Astrocyte of the cerebellum (primary cell): Measurements from ENCODE around the gene YPEL2.

ENCODE experiments used
- DNase-seq: peaks from one replicate; pipeline ENCODE4 v3.0.0-alpha.2; 2011; ENCODE audit warnings: low read depth
- H3K4me3 ChIP-seq: 2 replicates; pipeline ENCODE4 v1.5.1; 2011; ENCODE audit warnings: mild to moderate bottlenecking, low read depth, low read length, moderate library complexity
- in situ Hi-C: cut with HindIII; loops from 2 replicates; pipeline ENCODE4 v1.10.0; 2017; ENCODE audit warnings: low sequenced_read_pairs
- TF ChIP-seq, protein P1 (sequence below): IDR thresholded peaks from 2 replicates; pipeline ENCODE4 v1.5.1; 2012; ENCODE audit warnings: low read length, low read depth, moderate library complexity, mild to moderate bottlenecking; ENCODE audit errors: missing control alignments

The YPEL2 gene

GRCh38 chr17:59296190-59296589, 35.3 kb upstream of the YPEL2 start:
- DNase-seq: no peak
- TF ChIP-seq, protein P1, sequence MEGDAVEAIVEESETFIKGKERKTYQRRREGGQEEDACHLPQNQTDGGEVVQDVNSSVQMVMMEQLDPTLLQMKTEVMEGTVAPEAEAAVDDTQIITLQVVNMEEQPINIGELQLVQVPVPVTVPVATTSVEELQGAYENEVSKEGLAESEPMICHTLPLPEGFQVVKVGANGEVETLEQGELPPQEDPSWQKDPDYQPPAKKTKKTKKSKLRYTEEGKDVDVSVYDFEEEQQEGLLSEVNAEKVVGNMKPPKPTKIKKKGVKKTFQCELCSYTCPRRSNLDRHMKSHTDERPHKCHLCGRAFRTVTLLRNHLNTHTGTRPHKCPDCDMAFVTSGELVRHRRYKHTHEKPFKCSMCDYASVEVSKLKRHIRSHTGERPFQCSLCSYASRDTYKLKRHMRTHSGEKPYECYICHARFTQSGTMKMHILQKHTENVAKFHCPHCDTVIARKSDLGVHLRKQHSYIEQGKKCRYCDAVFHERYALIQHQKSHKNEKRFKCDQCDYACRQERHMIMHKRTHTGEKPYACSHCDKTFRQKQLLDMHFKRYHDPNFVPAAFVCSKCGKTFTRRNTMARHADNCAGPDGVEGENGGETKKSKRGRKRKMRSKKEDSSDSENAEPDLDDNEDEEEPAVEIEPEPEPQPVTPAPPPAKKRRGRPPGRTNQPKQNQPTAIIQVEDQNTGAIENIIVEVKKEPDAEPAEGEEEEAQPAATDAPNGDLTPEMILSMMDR: no peak
- in situ Hi-C loops: no loop called here

GRCh38 chr17:59298521-59298920, 32.9 kb upstream of the YPEL2 start:
- DNase-seq: no peak
- TF ChIP-seq, protein P1: no peak
- in situ Hi-C loops: no loop called here
- no peak overlapping the region for H3K4me3 ChIP-seq

More at GRCh38 chr17:59296190-59296589, 35.3 kb upstream of the YPEL2 start:
- no peak overlapping the region for H3K4me3 ChIP-seq

- DNase-seq: no peak
- TF ChIP-seq, protein P1: no peak
- in situ Hi-C loops: no loop called here
- H3K4me3 ChIP-seq: no peak overlapping the region
Measured at GRCh38 chr17:59299400-59300092, 31.9 kb upstream of the YPEL2 start.

DNA sequence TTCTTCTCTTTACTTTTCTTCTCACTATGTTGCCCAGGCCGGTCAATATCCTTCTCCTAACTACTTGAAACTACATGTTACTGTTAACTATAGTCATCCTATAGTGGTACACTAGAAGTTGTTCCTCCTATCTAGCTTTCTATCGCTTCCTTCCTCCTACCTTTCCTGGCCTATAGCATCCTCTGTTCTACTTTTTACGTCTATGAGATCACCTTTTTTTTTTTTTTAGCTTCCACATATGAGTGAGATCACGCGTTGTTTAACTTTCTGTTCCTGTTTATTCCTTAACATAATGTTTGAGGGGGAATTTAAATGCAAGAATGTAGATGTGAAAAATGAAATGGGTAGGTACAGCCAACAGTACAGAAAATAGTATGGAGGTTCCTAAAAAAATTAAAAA, 30.5 kb upstream of the YPEL2 start:
- in situ Hi-C loops: no loop called here
- DNase-seq: no peak
- H3K4me3 ChIP-seq: no peak overlapping the region
- TF ChIP-seq, protein P1: no peak

GRCh38 chr17:59304811-59305210, 26.6 kb upstream of the YPEL2 start:
- TF ChIP-seq, protein P1: no peak
- in situ Hi-C loops: no loop called here
- no peak overlapping the region for H3K4me3 ChIP-seq
- DNase-seq: no peak

DNA sequence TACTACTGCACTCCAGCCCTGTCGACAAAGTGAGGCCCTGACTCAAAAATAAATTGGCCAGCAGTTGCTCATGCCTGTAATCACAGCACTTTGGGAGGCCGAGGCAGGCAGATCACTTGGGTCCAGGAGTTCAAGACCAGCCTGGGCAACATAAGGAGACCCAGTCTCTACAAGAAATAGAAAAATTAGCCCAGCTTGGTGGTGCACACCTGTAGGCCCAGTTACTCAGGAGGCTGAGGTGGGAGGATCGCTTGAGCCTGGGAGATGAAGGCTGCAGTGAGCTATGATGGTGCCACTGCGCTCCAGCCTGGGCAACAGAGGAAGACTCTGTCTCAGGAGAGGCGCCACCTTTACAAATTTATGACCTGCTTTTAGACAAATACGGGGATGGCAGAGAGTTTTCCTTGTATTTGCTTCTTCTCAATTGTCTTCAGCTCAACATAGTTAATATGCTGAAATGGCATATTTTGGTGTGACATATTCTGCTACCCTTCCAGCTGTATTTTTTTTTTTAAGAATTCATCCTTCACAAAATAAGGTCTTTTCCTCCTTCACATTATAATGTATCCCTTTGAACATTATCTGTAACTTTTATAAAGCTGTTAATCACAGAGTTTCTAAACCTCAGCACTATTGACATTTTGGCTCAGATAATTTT, 21.1 kb upstream of the YPEL2 start:
- H3K4me3 ChIP-seq: no peak overlapping the region
- in situ Hi-C loops: no loop called here
- TF ChIP-seq, protein P1: no peak
- no peak for DNase-seq
